Sigmoid colon (tissue), 7 donors: ENCODE results near the gene CHPF. TPM values are rescaled to one million over a fixed set of nuclear protein-coding genes. Genes with fewer than 3 reads are reported as not detected.

Experiments used
- DNase-seq: peaks from one replicate; pipeline ENCODE4 v3.0.0-alpha.2; 2019
- H3K27ac ChIP-seq, 4 donors: fragments of 200-600 bp; sonication (generic); one replicate each; pipeline ENCODE4 v1.5.1; 2016 to 2019; ENCODE audit warnings: mild to moderate bottlenecking in 1 of 4
- H3K27me3 ChIP-seq, 3 donors: fragments of 200-600 bp; sonication (generic); one replicate each; pipeline ENCODE4 v1.5.1; 2019; ENCODE audit warnings: mild to moderate bottlenecking in 1 of 3
- H3K36me3 ChIP-seq, 4 donors: fragments of 200-600 bp; sonication (generic); one replicate each; pipeline ENCODE4 v1.5.1; 2016 to 2019
- H3K4me1 ChIP-seq, 4 donors: fragments of 200-600 bp; sonication (generic); one replicate each; pipeline ENCODE4 v1.5.1; 2017 to 2019
- H3K4me3 ChIP-seq, 4 donors: fragments of 200-600 bp; sonication (generic); one replicate each; pipeline ENCODE4 v1.5.1; 2017 to 2019; ENCODE audit warnings: mild to moderate bottlenecking in 2 of 4, moderate library complexity in 1 of 4
- H3K9me3 ChIP-seq, 4 donors: fragments of 200-600 bp in 3 of 4; sonication (generic) in 3 of 4; one replicate each; pipeline versions ENCODE4 v1.5.1 to v1.6.1; 2013 to 2019
- CTCF ChIP-seq, 4 experiments: fragments of 450-650 bp in 3 of 4; fragments of 200-600 bp in 1 of 4; IDR thresholded peaks; one replicate each; pipeline ENCODE4 v1.5.1; 2016 to 2019; ENCODE audit warnings: antibody characterized with exemption in 4 of 4, mild to moderate bottlenecking in 3 of 4, moderate library complexity in 2 of 4
- EP300 ChIP-seq, 4 donors: sonication (generic); formaldehyde crosslinking; IDR thresholded peaks; one replicate each; pipeline ENCODE4 v1.6.1; 2017; ENCODE audit warnings: antibody characterized with exemption in 4 of 4
- POLR2A ChIP-seq, 2 donors: fragments of 450-650 bp; IDR thresholded peaks; one replicate each; pipeline ENCODE4 v1.6.1; 2016; ENCODE audit warnings: antibody characterized with exemption in 2 of 2, mild to moderate bottlenecking in 2 of 2, moderate library complexity in 2 of 2
- POLR2AphosphoS5 ChIP-seq, 4 donors: sonication (generic); formaldehyde crosslinking; IDR thresholded peaks; one replicate each; pipeline ENCODE4 v1.6.1; 2017; ENCODE audit warnings: antibody characterized with exemption in 4 of 4
- WGBS, 2 donors: extraction: QIAGEN DNeasy Blood & Tissue Kit; methylation state at CpG; one replicate each; pipeline ENCODE4 v1.1.7; 2013; 5-methylcytosine and 5-hydroxymethylcytosine counted together
- intact Hi-C: fragments of 100-400 bp; cut with DNase I; formaldehyde crosslinking; loops from one replicate; pipeline ENCODE4 v1.15.1; 2023
- polyA plus RNA-seq, 3 donors: library from polyadenylated mRNA; stranded (reverse); fragments of 200-250 nt; gene quantifications; one replicate each; pipeline ENCODE4 v1.2.3, GENCODE V29; 2013
- total RNA-seq, 4 donors: library from RNA; depleted of rRNA; stranded (reverse); fragments of >200 nt; gene quantifications; one replicate each; pipeline ENCODE4 v1.1.0, GENCODE V29; 2016
- donor health status: healthy with polysubstance abuse.
- donor health status: Bipolar disorder and iron deficiency.
- donor health status: healthy.

Gene CHPF
- total and polyA plus RNA-seq, 7 donors, result 5.5 to 39.1 (median 21.3) TPM

- TF ChIP-seq POLR2A (IDR thresholded peaks at IDR 0.05) (no peak), CTCF (IDR thresholded peaks at IDR 0.05) (no peak), EP300 (IDR thresholded peaks at IDR 0.05) (no peak), POLR2AphosphoS5 (IDR thresholded peaks at IDR 0.05) (no peak)
- no peak for DNase-seq
- WGBS, 2 donors, result 77 to 90% methylated on average over 3 of the region's 3 CpGs
Observed at GRCh38 chr2:219545295-219545942, 1.8 kb upstream of the CHPF start.

DNA sequence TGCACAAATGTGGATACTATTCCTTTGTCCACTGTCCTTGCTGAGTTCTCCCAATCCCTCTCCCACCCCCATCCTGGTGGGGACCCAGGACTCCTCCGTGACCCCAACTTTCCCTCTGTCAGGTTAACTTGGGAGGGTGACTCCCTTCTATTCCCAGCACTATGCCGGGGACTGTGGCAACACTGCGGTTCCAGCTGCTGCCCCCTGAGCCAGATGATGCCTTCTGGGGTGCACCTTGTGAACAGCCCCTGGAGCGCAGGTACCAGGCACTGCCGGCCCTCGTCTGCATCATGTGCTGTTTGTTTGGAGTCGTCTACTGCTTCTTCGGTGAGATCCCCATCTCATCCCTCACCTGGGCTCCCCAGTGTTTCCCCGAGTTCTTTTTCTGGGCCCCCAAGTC lies 958 bp upstream of the CHPF start:
- H3K36me3 ChIP-seq, result peaks cover 6 to 20% (median 10%) of the 10 kb centered on the region in 4 donors
- no peaks in the 10 kb centered on the region for H3K9me3 ChIP-seq
- DNase-seq, result no peak
- peak overlapping the region in 3 of 4 donors; percentile 91 to 97 (median 92) for H3K27ac ChIP-seq
- H3K4me1 ChIP-seq, result peaks cover 0 to 31% (median 25%) of the 10 kb centered on the region in 4 donors
- peak overlapping the region in 3 of 4 donors; percentile 73 to 92 (median 75) for H3K4me3 ChIP-seq
- TF ChIP-seq POLR2AphosphoS5 (IDR thresholded peaks at IDR 0.05), result no peak
- no peak for TF ChIP-seq POLR2A (IDR thresholded peaks at IDR 0.05)
- TF ChIP-seq CTCF (IDR thresholded peaks at IDR 0.05), result no peak
- TF ChIP-seq EP300 (IDR thresholded peaks at IDR 0.05), result no peak
- no peaks in the 10 kb centered on the region for H3K27me3 ChIP-seq
- intact Hi-C loops, result loop anchor here (2.0 to 10.0 kb wide), 2 partner anchors 54 to 250 kb away; no protein-coding TSS in a partner anchor
- WGBS, 2 donors, result 51 to 52% methylated on average over 9 of the region's 9 CpGs

More at GRCh38 chr2:219545295-219545942, 1.8 kb upstream of the CHPF start:
- Histone ChIP-seq H3K4me1 (peaks cover 0 to 31% (median 25%) of the 10 kb centered on the region in 4 donors), H3K9me3 (no peaks in the 10 kb centered on the region), H3K27me3 (no peaks in the 10 kb centered on the region), H3K36me3 (peaks cover 0 to 12% (median 2%) of the 10 kb centered on the region in 4 donors), H3K4me3 (no peak overlapping the region), H3K27ac (no peak overlapping the region)
- intact Hi-C loops, result loop anchor here (2.0 to 10.0 kb wide), 2 partner anchors 53 to 251 kb away; no protein-coding TSS in a partner anchor

GRCh38 chr2:219542931-219543595 lies 546 bp downstream of the CHPF start:
- intact Hi-C loops, result loop anchor here (2.0 to 10.0 kb wide), 3 partner anchors 146 to 248 kb away; no protein-coding TSS in a partner anchor
- H3K36me3 ChIP-seq, result peaks cover 6 to 30% (median 15%) of the 10 kb centered on the region in 4 donors
- TF ChIP-seq EP300 (IDR thresholded peaks at IDR 0.05) (no peak), CTCF (IDR thresholded peaks at IDR 0.05) (no peak), POLR2AphosphoS5 (IDR thresholded peaks at IDR 0.05) (no peak), POLR2A (IDR thresholded peaks at IDR 0.05) (no peak)
- H3K4me3 ChIP-seq, result peak overlapping the region; percentile 47 to 92 (median 74)
- H3K9me3 ChIP-seq, result no peaks in the 10 kb centered on the region
- peak overlapping the region; percentile 90 to 97 (median 92) for H3K27ac ChIP-seq
- H3K4me1 ChIP-seq, result peaks cover 0 to 38% (median 30%) of the 10 kb centered on the region in 4 donors
- no peak for DNase-seq
- H3K27me3 ChIP-seq, result no peaks in the 10 kb centered on the region
- WGBS, 2 donors, result 0% methylated on average over 66 of the region's 66 CpGs

DNA sequence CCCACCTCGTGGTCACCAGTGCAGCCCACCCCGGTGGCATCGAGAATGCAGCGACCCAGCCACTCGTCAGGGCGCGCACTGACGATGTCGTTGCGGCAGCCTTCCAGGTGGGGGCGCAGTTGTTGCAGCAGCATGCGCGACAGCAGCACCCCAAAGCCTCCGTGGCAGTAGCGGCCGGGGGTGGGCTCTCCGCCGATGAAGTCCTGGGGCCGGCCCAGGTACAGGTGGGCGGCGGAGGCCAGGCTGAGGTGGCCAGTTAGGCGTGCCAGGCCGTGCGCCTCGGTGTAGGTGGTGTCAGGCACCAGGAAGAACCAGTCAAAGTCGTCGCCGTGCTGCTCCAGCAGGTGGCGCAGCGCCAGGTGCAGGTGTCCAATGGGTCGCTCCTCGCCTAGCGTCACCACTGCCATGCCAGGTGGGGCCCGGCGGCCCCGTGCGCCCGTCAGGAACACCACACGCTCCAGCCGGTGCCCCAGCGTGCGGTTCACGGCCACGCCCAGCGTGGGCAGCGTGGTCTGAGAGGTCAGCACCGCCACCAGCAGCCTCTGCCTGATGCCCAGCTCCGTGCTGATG lies 1.9 kb downstream of the CHPF start:
- Histone ChIP-seq H3K36me3 (peaks cover 6 to 30% (median 15%) of the 10 kb centered on the region in 4 donors), H3K27me3 (no peaks in the 10 kb centered on the region), H3K4me3 (peak overlapping the region in 3 of 4 donors; percentile 2 to 26 (median 9)), H3K27ac (peak overlapping the region in 2 of 4 donors; percentile 92 to 97), H3K9me3 (no peaks in the 10 kb centered on the region), H3K4me1 (peaks cover 0 to 41% (median 31%) of the 10 kb centered on the region in 4 donors)
- DNase-seq, result peak; percentile 83
- 6 to 8% methylated on average over 48 of the region's 48 CpGs for WGBS, 2 donors
- TF ChIP-seq EP300 (IDR thresholded peaks at IDR 0.05) (no peak), CTCF (IDR thresholded peaks at IDR 0.05) (peak; percentile 87 to 96 (median 90))
- intact Hi-C loops, result loop anchor here (2.0 to 10.0 kb wide), 4 partner anchors 101 to 247 kb away; no protein-coding TSS in a partner anchor
